HG02678 (cell line): ENCODE data around the gene PAXIP1.

Source experiments
- ATAC-seq: cut with Tn5 transposase; IDR thresholded peaks from one replicate; pipeline ENCODE4 v1.9.1; 2021; ENCODE audit warnings: mild to moderate bottlenecking, moderate library complexity; ENCODE audit not compliant: unreplicated experiment

Gene PAXIP1

GRCh38 chr7:154913638-154914307, 89.2 kb downstream of the PAXIP1 start:
- ATAC-seq, result peak; percentile 98

GRCh38 chr7:154912871-154913637, 89.9 kb downstream of the PAXIP1 start:
- no peak for ATAC-seq

- no peak for ATAC-seq
These were observed 91.0 kb downstream of the PAXIP1 start for GRCh38 chr7:154911862-154912455.

- ATAC-seq, result no peak
These were observed 91.5 kb downstream of the PAXIP1 start for GRCh38 chr7:154911411-154911810.

- no peak for ATAC-seq
These were observed 91.9 kb downstream of the PAXIP1 start for GRCh38 chr7:154910977-154911376.

- no peak for ATAC-seq
These were observed 92.8 kb downstream of the PAXIP1 start for GRCh38 chr7:154910125-154910524.

- no peak for ATAC-seq
These were observed 93.5 kb downstream of the PAXIP1 start for GRCh38 chr7:154909241-154910105.

GRCh38 chr7:154907651-154908620, 95.0 kb downstream of the PAXIP1 start:
- no peak for ATAC-seq

- ATAC-seq, result no peak
These were observed 96.1 kb downstream of the PAXIP1 start for GRCh38 chr7:154906736-154907355.

GRCh38 chr7:154906201-154906600, 96.7 kb downstream of the PAXIP1 start:
- ATAC-seq, result no peak

GRCh38 chr7:154905615-154906014, 97.3 kb downstream of the PAXIP1 start:
- no peak for ATAC-seq

GRCh38 chr7:154905146-154905545, 97.8 kb downstream of the PAXIP1 start:
- ATAC-seq, result no peak

- no peak for ATAC-seq
These were observed 99.7 kb downstream of the PAXIP1 start for GRCh38 chr7:154903083-154903731.

- ATAC-seq, result no peak
These were observed 100.3 kb downstream of the PAXIP1 start for GRCh38 chr7:154902600-154903082.

- ATAC-seq, result peak; percentile 58
These were observed 103.1 kb downstream of the PAXIP1 start for GRCh38 chr7:154899862-154900261.

GRCh38 chr7:154898973-154899855, 103.7 kb downstream of the PAXIP1 start:
- ATAC-seq, result no peak

GRCh38 chr7:154896076-154896475, 106.8 kb downstream of the PAXIP1 start:
- ATAC-seq, result no peak
